H1 (cell line): Measurements from ENCODE around the gene MBIP. TPM values are rescaled to one million over a fixed set of nuclear protein-coding genes. Genes with fewer than 3 reads are reported as not detected.

Experiments used
- CTCF ChIA-PET: fragments of 300-600 bp; sonication (Branson Sonifier 250); formaldehyde crosslinking; loops from one replicate; lab custom pipeline; 2021; ENCODE audit not compliant: partially characterized antibody; lab: Charles Lee
- POLR2A ChIA-PET: fragments of 300-600 bp; sonication (Branson Sonifier 250); formaldehyde crosslinking; loops from one replicate; lab custom pipeline; 2021; ENCODE audit warnings: inconsistent platforms; ENCODE audit not compliant: partially characterized antibody; lab: Charles Lee
- DNase-seq, 2 experiments: peaks; one replicate each; pipeline versions ENCODE4 v3.0.0 to v3.0.0-alpha.2; 2010 to 2022; ENCODE audit warnings: low spot score in 2 of 2, low read depth in 1 of 2, mixed read lengths in 1 of 2
- FAIRE-seq: peaks from 2 replicates; lab custom pipeline; 2011; peaks lifted over from hg19 to GRCh38; lab: Jason Lieb, UNC
- H2AFZ ChIP-seq: 2 replicates; pipeline ENCODE4 v1.8.1; 2012; ENCODE audit warnings: low read length, inconsistent platforms
- H2AK5ac ChIP-seq: 2 replicates; pipeline ENCODE4 v1.6.1; 2013; ENCODE audit warnings: low read depth, low read length
- H2BK120ac ChIP-seq: replicated peaks from 2 replicates; pipeline ENCODE3; 2013; ENCODE audit warnings: low read depth, low read length, inconsistent platforms
- H2BK12ac ChIP-seq: 2 replicates; pipeline ENCODE4 v1.6.1; 2013; ENCODE audit warnings: low read depth, low read length
- H2BK15ac ChIP-seq: 2 replicates; pipeline ENCODE4 v1.6.1; 2013; ENCODE audit warnings: low read length
- H2BK20ac ChIP-seq: 2 replicates; pipeline ENCODE4 v1.6.1; 2013; ENCODE audit warnings: low read length
- H2BK5ac ChIP-seq: 2 replicates; pipeline ENCODE4 v1.6.1; 2013; ENCODE audit warnings: low read depth, low read length
- H3K14ac ChIP-seq: 2 replicates; pipeline ENCODE4 v1.6.1; 2013; ENCODE audit warnings: inconsistent platforms; ENCODE audit not compliant: insufficient read length
- H3K18ac ChIP-seq: 2 replicates; pipeline ENCODE4 v1.6.1; 2013; ENCODE audit warnings: low read length; ENCODE audit errors: extremely low read depth
- H3K23ac ChIP-seq: 2 replicates; pipeline ENCODE4 v1.6.1; 2013; ENCODE audit warnings: inconsistent platforms; ENCODE audit not compliant: insufficient read length
- H3K23me2 ChIP-seq: 2 replicates; pipeline ENCODE4 v1.6.1; 2013; ENCODE audit warnings: low read depth, low read length
- H3K27ac ChIP-seq: 2 replicates; pipeline ENCODE4 v1.6.1; 2011; ENCODE audit warnings: low read depth, low read length, inconsistent platforms
- H3K27me3 ChIP-seq, 4 experiments: replicated peaks in 1 of 4; 1 replicate in 1 of 4; 2 replicates in 3 of 4; pipeline versions ENCODE4 v1.6.1 to v1.8.1; 2011 to 2013; ENCODE audit warnings: low read length in 3 of 4, mild to moderate bottlenecking in 3 of 4, inconsistent platforms in 2 of 4, mixed read lengths in 2 of 4, moderate library complexity in 1 of 4; ENCODE audit not compliant: control insufficient read depth in 3 of 4, insufficient read depth in 3 of 4; ENCODE audit errors: extremely low read depth in 1 of 4
- H3K36me3 ChIP-seq, 4 experiments: 2 replicates each; pipeline versions ENCODE4 v1.6.1 to v1.8.1; 2011 to 2013; ENCODE audit warnings: mild to moderate bottlenecking in 4 of 4, low read length in 3 of 4, moderate library complexity in 2 of 4, control low read depth in 1 of 4, inconsistent platforms in 1 of 4; ENCODE audit not compliant: insufficient read depth in 4 of 4, control insufficient read depth in 2 of 4
- H3K4ac ChIP-seq: replicated peaks from 2 replicates; pipeline ENCODE3; 2013; ENCODE audit warnings: low read length, low read depth, mixed read lengths, inconsistent platforms; ENCODE audit not compliant: insufficient read length
- H3K4me1 ChIP-seq, 4 experiments: replicated peaks in 1 of 4; 1 replicate in 1 of 4; 2 replicates in 3 of 4; pipeline versions ENCODE4 v1.6.1 to v1.8.1; 2011 to 2013; ENCODE audit warnings: low read length in 3 of 4, inconsistent platforms in 2 of 4, mixed read lengths in 1 of 4; ENCODE audit not compliant: insufficient read depth in 4 of 4, control insufficient read depth in 3 of 4
- H3K4me2 ChIP-seq, 2 experiments: 2 replicates each; pipeline versions ENCODE4 v1.6.1 to v1.8.1; 2011 to 2013; ENCODE audit warnings: low read depth in 2 of 2, low read length in 2 of 2, control low read depth in 1 of 2, inconsistent platforms in 1 of 2, mild to moderate bottlenecking in 1 of 2; ENCODE audit not compliant: insufficient read depth in 1 of 2
- H3K4me3 ChIP-seq, 4 experiments: fragments of 200-600, 300-600 bp in 1 of 4; sonication (generic), shearing (Covaris generic), sonication (Bioruptor Twin) in 1 of 4; 2 replicates each; pipeline versions ENCODE4 v1.5.1 to v1.8.1; 2011 to 2016; ENCODE audit warnings: low read length in 4 of 4, low read depth in 3 of 4, control low read depth in 2 of 4, inconsistent platforms in 2 of 4, mild to moderate bottlenecking in 2 of 4, mixed read lengths in 1 of 4, moderate library complexity in 1 of 4; ENCODE audit not compliant: insufficient read depth in 2 of 4; ENCODE audit errors: extremely low read depth in 1 of 4
- H3K56ac ChIP-seq: replicated peaks from 2 replicates; pipeline ENCODE3; 2013; ENCODE audit warnings: low read depth, mild to moderate bottlenecking, mixed read lengths, low read length, inconsistent platforms; ENCODE audit not compliant: insufficient read length
- H3K79me1 ChIP-seq: 2 replicates; pipeline ENCODE4 v1.6.1; 2013; ENCODE audit warnings: low read depth, low read length, control low read depth
- H3K79me2 ChIP-seq, 2 experiments: 2 replicates each; pipeline versions ENCODE4 v1.6.1 to v1.8.1; 2012 to 2013; ENCODE audit warnings: low read length in 2 of 2, mild to moderate bottlenecking in 2 of 2, inconsistent platforms in 1 of 2; ENCODE audit not compliant: insufficient read depth in 2 of 2, control insufficient read depth in 1 of 2
- H3K9ac ChIP-seq, 4 experiments: replicated peaks in 1 of 4; 1 replicate in 1 of 4; 2 replicates in 3 of 4; pipeline versions ENCODE4 v1.6.1 to v1.8.1; 2011 to 2013; ENCODE audit warnings: low read depth in 3 of 4, low read length in 3 of 4, control low read depth in 2 of 4, mild to moderate bottlenecking in 2 of 4, moderate library complexity in 2 of 4, inconsistent platforms in 1 of 4; ENCODE audit errors: extremely low read depth in 1 of 4
- H3K9me3 ChIP-seq, 2 experiments: 2 replicates each; pipeline versions ENCODE4 v1.6.1 to v1.8.1; 2012 to 2013; ENCODE audit warnings: mild to moderate bottlenecking in 2 of 2, moderate library complexity in 2 of 2, control low read depth in 1 of 2, inconsistent platforms in 1 of 2, low read depth in 1 of 2, low read length in 1 of 2, mixed read lengths in 1 of 2; ENCODE audit not compliant: insufficient read depth in 2 of 2
- H4K20me1 ChIP-seq, 2 experiments: replicated peaks in 1 of 2; 2 replicates each; pipeline versions ENCODE3 to v1.8.1; 2011 to 2013; ENCODE audit warnings: inconsistent platforms in 2 of 2, low read length in 2 of 2, mild to moderate bottlenecking in 1 of 2; ENCODE audit not compliant: insufficient read depth in 2 of 2, control insufficient read depth in 1 of 2
- H4K5ac ChIP-seq: 2 replicates; pipeline ENCODE4 v1.6.1; 2013; ENCODE audit warnings: low read length, low read depth, mixed read lengths, inconsistent platforms; ENCODE audit not compliant: insufficient read length
- H4K8ac ChIP-seq: 2 replicates; pipeline ENCODE4 v1.8.0; 2013; ENCODE audit warnings: mild to moderate bottlenecking, moderate library complexity, low read length, inconsistent platforms; ENCODE audit not compliant: insufficient read depth; ENCODE audit errors: extremely low read depth
- H4K91ac ChIP-seq: replicated peaks from 2 replicates; pipeline ENCODE3; 2013; ENCODE audit warnings: low read length, mixed read lengths, inconsistent platforms; ENCODE audit not compliant: insufficient read length
- BRCA1 ChIP-seq: IDR thresholded peaks from 2 replicates; pipeline ENCODE4 v1.6.1; 2012; ENCODE audit warnings: low read depth, low read length, improper control_type of control experiment
- EP300 ChIP-seq, 2 experiments: IDR thresholded peaks; 1 replicate in 1 of 2; 2 replicates in 1 of 2; pipeline ENCODE4 v1.6.1; 2011 to 2012; ENCODE audit warnings: low read depth in 2 of 2, low read length in 2 of 2, mild to moderate bottlenecking in 2 of 2, borderline replicate concordance in 1 of 2, inconsistent platforms in 1 of 2, moderate library complexity in 1 of 2
- SIRT6 ChIP-seq: IDR thresholded peaks from one replicate; pipeline ENCODE4 v1.7.1; 2012; ENCODE audit warnings: low read length, inconsistent platforms
- ZNF274 ChIP-seq: IDR thresholded peaks from 2 replicates; pipeline ENCODE4 v1.7.0; 2012; ENCODE audit warnings: low read length, borderline replicate concordance; ENCODE audit errors: extremely low read depth
- WGBS, 2 experiments: shearing (Covaris generic) in 1 of 2; methylation state at CpG; one replicate each; pipeline versions ENCODE4 v1.1.6 to v1.1.7; 2013 to 2015; ENCODE audit warnings: low lambda C conversion rate in 2 of 2, mixed read lengths in 2 of 2, inconsistent platforms in 1 of 2, low coverage in 1 of 2, missing lambda C conversion rate in 1 of 2; ENCODE audit not compliant: insufficient replicate concordance in 2 of 2, insufficient coverage in 1 of 2, insufficient read length in 1 of 2; ENCODE audit errors: extremely low coverage in 1 of 2, missing lambda C conversion rate in 1 of 2; 5-methylcytosine and 5-hydroxymethylcytosine counted together
- polyA plus RNA-seq, 7 experiments: library from polyadenylated mRNA; depleted of rRNA in 3 of 7; stranded (reverse) in 5 of 7; unstranded in 2 of 7; fragments of >200 nt in 5 of 7; fragments of 200-250 nt in 2 of 7; gene quantifications; 1 replicate in 5 of 7; 2 replicates in 1 of 7; 4 replicates in 1 of 7; pipeline versions ENCODE4 v1.2.1 to v1.2.3, GENCODE V29; 2011 to 2013; ENCODE audit warnings: missing spikeins in 2 of 7, mixed read lengths in 2 of 7
- total RNA-seq: library from RNA; stranded (reverse); fragmentation: NEBNext Ultra II Directional; extraction: Animal tissue kit (Norgen Biotek cat#: 25700); gene quantifications from 2 replicates; pipeline ENCODE4 v1.2.1, GENCODE V29; 2021
- TF ChIP-seq, protein P1 (sequence below): IDR thresholded peaks from 2 replicates; pipeline ENCODE4 v1.6.1; 2011; ENCODE audit warnings: low read length, improper control_type of control experiment

Gene MBIP
- total and polyA plus RNA-seq, 2 of the 8 experiments (the other 6 are each of a cell fraction or from before 2014, with no cell fraction given), result 15.0 to 27.4 TPM

DNA sequence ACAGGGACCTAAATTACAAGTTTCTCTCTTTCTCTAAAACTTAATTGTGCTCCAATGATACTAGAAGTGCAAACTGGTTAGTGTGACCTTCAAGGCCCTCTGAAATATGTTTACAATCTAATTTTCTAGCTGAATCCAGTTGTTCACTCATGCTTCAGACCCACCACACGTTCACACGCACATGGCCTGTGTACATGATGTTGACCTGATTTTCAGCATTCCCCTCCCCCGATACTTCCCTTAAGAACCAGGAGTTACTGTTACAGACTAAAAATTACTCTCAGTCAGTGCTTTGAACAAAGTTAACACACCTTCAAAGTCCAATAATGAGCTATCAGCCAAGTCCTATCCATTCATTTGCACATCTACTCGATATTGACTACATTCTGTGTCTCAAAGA is 16.5 kb downstream of the MBIP start:
- no peak for DNase-seq
- Histone ChIP-seq H3K4ac (no peak overlapping the region), H4K20me1 (peaks cover 0 to 2% of the 10 kb centered on the region in 2 experiments), H3K27me3 (no peaks in the 10 kb centered on the region), H2BK20ac (no peak overlapping the region), H2BK5ac (no peak overlapping the region), H3K23ac (no peak overlapping the region), H3K79me2 (no peaks in the 10 kb centered on the region), H3K4me1 (no peaks in the 10 kb centered on the region), H2BK120ac (no peak overlapping the region), H2BK12ac (no peak overlapping the region), H4K91ac (no peak overlapping the region), H3K27ac (no peak overlapping the region), H3K4me2 (no peak overlapping the region), H3K9ac (no peak overlapping the region), H3K23me2 (no peaks in the 10 kb centered on the region), H2AK5ac (no peak overlapping the region), H3K14ac (no peak overlapping the region), H3K9me3 (no peaks in the 10 kb centered on the region), H3K36me3 (peaks cover 3 to 63% (median 30%) of the 10 kb centered on the region in 4 experiments; a peak in 7 of 8 replicates), H2BK15ac (no peak overlapping the region), H4K5ac (no peak overlapping the region), H3K4me3 (no peak overlapping the region), H3K56ac (no peak overlapping the region), H3K18ac (no peak overlapping the region), H2AFZ (no peak overlapping the region), H4K8ac (no peak overlapping the region), H3K79me1 (no peaks in the 10 kb centered on the region; the same call in 1 of the 2 replicates)
- POLR2A ChIA-PET, result interaction anchor here (0.8 to 0.9 kb wide), 2 partner anchors 10 to 13 kb away, joined by 3 read pairs; no protein-coding TSS in a partner anchor
- FAIRE-seq, result no peak
- 75% methylated on average over 4 of the region's 4 CpGs; no CpG with 5 or more reads in 1 of the 2 experiments for WGBS, 2 experiments
- CTCF ChIA-PET, result interaction anchor here (1.3 kb wide), 1 partner anchor 50 kb away, joined by 3 read pairs; no protein-coding TSS in a partner anchor
- TF ChIP-seq, protein P1, sequence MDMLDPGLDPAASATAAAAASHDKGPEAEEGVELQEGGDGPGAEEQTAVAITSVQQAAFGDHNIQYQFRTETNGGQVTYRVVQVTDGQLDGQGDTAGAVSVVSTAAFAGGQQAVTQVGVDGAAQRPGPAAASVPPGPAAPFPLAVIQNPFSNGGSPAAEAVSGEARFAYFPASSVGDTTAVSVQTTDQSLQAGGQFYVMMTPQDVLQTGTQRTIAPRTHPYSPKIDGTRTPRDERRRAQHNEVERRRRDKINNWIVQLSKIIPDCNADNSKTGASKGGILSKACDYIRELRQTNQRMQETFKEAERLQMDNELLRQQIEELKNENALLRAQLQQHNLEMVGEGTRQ, result no peak
- TF ChIP-seq BRCA1, result no peak
- no peak for TF ChIP-seq EP300 (IDR thresholded peaks at IDR 0.05; ENCODE audit: borderline replicate concordance in 1 of 2, low read depth in 2 of 2, low read length in 2 of 2)
- no peak for TF ChIP-seq ZNF274
- TF ChIP-seq SIRT6, result no peak
